H9 (cell line): Measurements from ENCODE around the gene EXOC3. TPM values are rescaled to one million over a fixed set of nuclear protein-coding genes. Genes with fewer than 3 reads are reported as not detected.

Experiments
- DNase-seq: peaks from one replicate; pipeline ENCODE4 v3.0.0-alpha.2; 2017
- H2AFZ ChIP-seq: one replicate; pipeline ENCODE4 v1.6.1; 2013; ENCODE audit warnings: mild to moderate bottlenecking, low read length, control low read depth, moderate library complexity
- H2AK5ac ChIP-seq: 2 replicates; pipeline ENCODE4 v1.6.1; 2013; ENCODE audit warnings: low read length, control low read depth, mixed read lengths; ENCODE audit not compliant: insufficient read length
- H2BK120ac ChIP-seq: one replicate; pipeline ENCODE4 v1.6.1; 2013; ENCODE audit warnings: low read depth, mild to moderate bottlenecking, low read length, control low read depth, inconsistent platforms; ENCODE audit not compliant: poor library complexity, severe bottlenecking
- H2BK12ac ChIP-seq: 2 replicates; pipeline ENCODE4 v1.6.1; 2013; ENCODE audit warnings: low read length, control low read depth, mixed read lengths, low read depth; ENCODE audit not compliant: insufficient read length
- H2BK15ac ChIP-seq: 2 replicates; pipeline ENCODE4 v1.6.1; 2013; ENCODE audit warnings: low read depth, low read length, control low read depth
- H2BK20ac ChIP-seq: one replicate; pipeline ENCODE4 v1.6.1; 2013; ENCODE audit warnings: low read depth, mild to moderate bottlenecking, low read length, control low read depth, inconsistent platforms; ENCODE audit not compliant: poor library complexity, severe bottlenecking
- H2BK5ac ChIP-seq: 2 replicates; pipeline ENCODE4 v1.6.1; 2013; ENCODE audit warnings: low read length, control low read depth, mixed read lengths; ENCODE audit not compliant: insufficient read length
- H3K14ac ChIP-seq: 2 replicates; pipeline ENCODE4 v1.6.1; 2013; ENCODE audit warnings: low read length, control low read depth; ENCODE audit not compliant: insufficient read depth
- H3K18ac ChIP-seq: 2 replicates; pipeline ENCODE4 v1.6.1; 2013; ENCODE audit warnings: low read depth, mild to moderate bottlenecking, mixed read lengths, low read length, control low read depth; ENCODE audit not compliant: insufficient read length
- H3K23ac ChIP-seq: 2 replicates; pipeline ENCODE4 v1.6.1; 2013; ENCODE audit warnings: low read length, control low read depth, mixed read lengths, low read depth; ENCODE audit not compliant: insufficient read length
- H3K23me2 ChIP-seq: 2 replicates; pipeline ENCODE4 v1.6.1; 2013; ENCODE audit warnings: low read depth, mild to moderate bottlenecking, mixed read lengths, low read length, control low read depth; ENCODE audit not compliant: insufficient read length, poor library complexity, severe bottlenecking
- H3K27ac ChIP-seq: 2 replicates; pipeline ENCODE4 v1.5.1; 2013; ENCODE audit warnings: low read length, control low read depth, mixed read lengths, low read depth; ENCODE audit not compliant: insufficient read length
- H3K27me3 ChIP-seq: 2 replicates; pipeline ENCODE4 v1.6.1; 2013; ENCODE audit warnings: low read length, control low read depth, inconsistent platforms; ENCODE audit not compliant: insufficient read depth
- H3K4ac ChIP-seq: 2 replicates; pipeline ENCODE4 v1.6.1; 2013; ENCODE audit warnings: low read depth, mild to moderate bottlenecking, control low read depth, inconsistent platforms, low read length, moderate library complexity
- H3K4me1 ChIP-seq: 2 replicates; pipeline ENCODE4 v1.6.1; 2013; ENCODE audit warnings: low read length, control low read depth, inconsistent platforms; ENCODE audit not compliant: insufficient read depth
- H3K4me2 ChIP-seq: 2 replicates; pipeline ENCODE4 v1.6.1; 2013; ENCODE audit warnings: low read length, control low read depth, mixed read lengths; ENCODE audit not compliant: insufficient read length, insufficient read depth
- H3K56ac ChIP-seq: 2 replicates; pipeline ENCODE4 v1.6.1; 2013; ENCODE audit warnings: low read depth, mild to moderate bottlenecking, mixed read lengths, low read length, control low read depth; ENCODE audit not compliant: insufficient read length
- H3K79me1 ChIP-seq: 2 replicates; pipeline ENCODE4 v1.6.1; 2013; ENCODE audit warnings: low read depth, mild to moderate bottlenecking, moderate library complexity, low read length, control low read depth, inconsistent platforms; ENCODE audit not compliant: insufficient read depth, poor library complexity, severe bottlenecking
- H3K79me2 ChIP-seq: 2 replicates; pipeline ENCODE4 v1.6.1; 2013; ENCODE audit warnings: low read length, control low read depth, inconsistent platforms; ENCODE audit not compliant: insufficient read depth
- H3K9ac ChIP-seq: 2 replicates; pipeline ENCODE4 v1.6.1; 2013; ENCODE audit warnings: low read length, control low read depth, mixed read lengths; ENCODE audit not compliant: insufficient read length; ENCODE audit errors: extremely low read depth
- H3K9me3 ChIP-seq: one replicate; pipeline ENCODE4 v1.6.1; 2013; ENCODE audit warnings: low read depth, low read length, inconsistent platforms; ENCODE audit not compliant: control insufficient read depth
- H3T11ph ChIP-seq: one replicate; pipeline ENCODE4 v1.6.1; 2013; ENCODE audit warnings: mild to moderate bottlenecking, low read length, control low read depth, inconsistent platforms
- H4K20me1 ChIP-seq: one replicate; pipeline ENCODE4 v1.6.1; 2013; ENCODE audit not compliant: control insufficient read depth, insufficient read length, insufficient read depth
- H4K5ac ChIP-seq: 2 replicates; pipeline ENCODE4 v1.6.1; 2013; ENCODE audit warnings: low read depth, mild to moderate bottlenecking, mixed read lengths, low read length, control low read depth; ENCODE audit not compliant: insufficient read length
- H4K8ac ChIP-seq: replicated peaks from 2 replicates; pipeline ENCODE4 v1.6.1; 2013; ENCODE audit warnings: low read length, control low read depth, mixed read lengths, low read depth; ENCODE audit not compliant: insufficient read length
- H4K91ac ChIP-seq: 2 replicates; pipeline ENCODE4 v1.6.1; 2013; ENCODE audit warnings: low read depth, mild to moderate bottlenecking, moderate library complexity, mixed read lengths, low read length, control low read depth; ENCODE audit not compliant: insufficient read length
- H3K27ac Mint-ChIP-seq, 3 experiments: 2 replicates in 2 of 3; 3 replicates in 1 of 3; pipeline ENCODE4 v1.8.0; 2020 to 2021; ENCODE audit warnings: mixed read lengths in 3 of 3, mild to moderate bottlenecking in 1 of 3, moderate library complexity in 1 of 3
- H3K27me3 Mint-ChIP-seq: 2 replicates; pipeline ENCODE4 v1.8.0; 2021; ENCODE audit warnings: low read depth, mild to moderate bottlenecking, moderate library complexity, mixed read lengths
- H3K36me3 Mint-ChIP-seq, 3 experiments: 2 replicates in 2 of 3; 3 replicates in 1 of 3; pipeline ENCODE4 v1.8.0; 2020 to 2021; ENCODE audit warnings: low read depth in 3 of 3, mixed read lengths in 3 of 3; ENCODE audit not compliant: insufficient read depth in 1 of 3
- H3K4me1 Mint-ChIP-seq, 2 experiments: 2 replicates each; pipeline ENCODE4 v1.8.0; 2020; ENCODE audit warnings: mixed read lengths in 2 of 2
- H3K4me3 Mint-ChIP-seq, 2 experiments: 2 replicates in 1 of 2; 3 replicates in 1 of 2; pipeline ENCODE4 v1.8.0; 2020 to 2021; ENCODE audit warnings: mild to moderate bottlenecking in 2 of 2, mixed read lengths in 2 of 2, moderate library complexity in 1 of 2
- H3K9me3 Mint-ChIP-seq, 2 experiments: 2 replicates in 1 of 2; 3 replicates in 1 of 2; pipeline ENCODE4 v1.8.0; 2020; ENCODE audit warnings: mild to moderate bottlenecking in 2 of 2, mixed read lengths in 2 of 2, moderate library complexity in 1 of 2
- CTCF ChIP-seq: fragments of 200-600 bp; sonication (generic); conservative IDR thresholded peaks from 3 replicates; pipeline ENCODE4 v1.8.0; 2021; ENCODE audit warnings: antibody characterized with exemption, mild to moderate bottlenecking
- WGBS: extraction: QIAGEN DNeasy Blood & Tissue Kit; methylation state at CpG from one replicate; pipeline ENCODE4 v1.1.7; 2013; ENCODE audit warnings: missing lambda C conversion rate, low lambda C conversion rate, mixed read lengths; ENCODE audit not compliant: insufficient read length; ENCODE audit errors: extremely low coverage; 5-methylcytosine and 5-hydroxymethylcytosine counted together
- total RNA-seq: library from RNA; stranded (reverse); gene quantifications from 2 replicates; pipeline ENCODE4 v1.2.1, GENCODE V29; 2021

The EXOC3 gene
- total RNA-seq, 1 experiment from 2014 or later: 36.7 TPM

GRCh38 chr5:449151-449550 lies 6.2 kb downstream of the EXOC3 start:
- no peak overlapping the region for H3K9ac ChIP-seq
- H2BK20ac ChIP-seq: no peak overlapping the region
- H4K20me1 ChIP-seq: no peaks in the 10 kb centered on the region
- H3K4me3 Mint-ChIP-seq: no peak overlapping the region
- H3K4me1 Mint-ChIP-seq: peaks cover 3 to 8% of the 10 kb centered on the region in 2 experiments
- no peaks in the 10 kb centered on the region for H3K9me3 ChIP-seq
- H3K27me3 ChIP-seq: no peaks in the 10 kb centered on the region
- no peak overlapping the region for H2BK15ac ChIP-seq
- H3K9me3 Mint-ChIP-seq: peaks cover 10 to 16% of the 10 kb centered on the region in 2 experiments
- no peak overlapping the region for H4K91ac ChIP-seq
- no peaks in the 10 kb centered on the region for H3K4me1 ChIP-seq
- no peak overlapping the region for H3T11ph ChIP-seq
- H3K14ac ChIP-seq: no peak overlapping the region
- H3K79me1 ChIP-seq: peaks cover 5% of the 10 kb centered on the region
- no peak overlapping the region for H3K27ac Mint-ChIP-seq
- H4K5ac ChIP-seq: no peak overlapping the region
- H3K27ac ChIP-seq: no peak overlapping the region
- H3K4ac ChIP-seq: no peak overlapping the region
- no peak overlapping the region for H2BK5ac ChIP-seq
- no peak overlapping the region for H3K23ac ChIP-seq
- peaks cover 66 to 79% (median 79%) of the 10 kb centered on the region in 3 experiments for H3K36me3 Mint-ChIP-seq
- H3K27me3 Mint-ChIP-seq: no peaks in the 10 kb centered on the region
- H2AK5ac ChIP-seq: no peak overlapping the region
- H2AFZ ChIP-seq: no peak overlapping the region
- WGBS: no CpG with 5 or more reads among the region's 5 CpGs
- H3K4me2 ChIP-seq: no peak overlapping the region
- no peak for DNase-seq
- no peaks in the 10 kb centered on the region for H3K23me2 ChIP-seq
- no peak for TF ChIP-seq CTCF
- no peak overlapping the region for H3K56ac ChIP-seq
- H3K79me2 ChIP-seq: no peaks in the 10 kb centered on the region
- H2BK120ac ChIP-seq: no peak overlapping the region
- no peak overlapping the region for H3K18ac ChIP-seq
- H2BK12ac ChIP-seq: no peak overlapping the region
- H4K8ac ChIP-seq: no peak overlapping the region
